IgD-negative memory B cell (primary cell): ENCODE measurements around the gene ARHGAP22. TPM values are rescaled to one million over a fixed set of nuclear protein-coding genes. Genes with fewer than 3 reads are reported as not detected.
A peak's percentile ranks its signal among the peaks of the same experiment; 100 is the strongest.

Experiments
- H3K27ac Mint-ChIP-seq, 3 donors: one replicate each; pipeline ENCODE4 v1.8.0; 2020 to 2022; ENCODE audit warnings: mild to moderate bottlenecking in 3 of 3, mixed read lengths in 3 of 3, moderate library complexity in 1 of 3
- H3K27me3 Mint-ChIP-seq: one replicate; pipeline ENCODE4 v1.8.0; 2021; ENCODE audit warnings: mixed read lengths
- H3K36me3 Mint-ChIP-seq: one replicate; pipeline ENCODE4 v1.8.0; 2020; ENCODE audit warnings: mild to moderate bottlenecking, mixed read lengths
- H3K4me1 Mint-ChIP-seq, 3 donors: one replicate each; pipeline ENCODE4 v1.8.0; 2020 to 2022; ENCODE audit warnings: mixed read lengths in 3 of 3, mild to moderate bottlenecking in 1 of 3
- H3K4me3 Mint-ChIP-seq, 4 donors: one replicate each; pipeline ENCODE4 v1.8.0; 2020 to 2022; ENCODE audit warnings: mild to moderate bottlenecking in 4 of 4, mixed read lengths in 4 of 4, moderate library complexity in 3 of 4
- H3K9me3 Mint-ChIP-seq, 3 donors: one replicate each; pipeline ENCODE4 v1.8.0; 2020 to 2021; ENCODE audit warnings: mixed read lengths in 3 of 3, mild to moderate bottlenecking in 1 of 3
- polyA plus RNA-seq: library from polyadenylated mRNA; unstranded; fragments of 300-500 nt; fragmentation: Illumina TruSeq; gene quantifications from one replicate; pipeline ENCODE4 v1.2.3, GENCODE V29; 2021

The ARHGAP22 gene
- polyA plus RNA-seq, 1 donor from 2014 or later: 0.64 TPM

DNA sequence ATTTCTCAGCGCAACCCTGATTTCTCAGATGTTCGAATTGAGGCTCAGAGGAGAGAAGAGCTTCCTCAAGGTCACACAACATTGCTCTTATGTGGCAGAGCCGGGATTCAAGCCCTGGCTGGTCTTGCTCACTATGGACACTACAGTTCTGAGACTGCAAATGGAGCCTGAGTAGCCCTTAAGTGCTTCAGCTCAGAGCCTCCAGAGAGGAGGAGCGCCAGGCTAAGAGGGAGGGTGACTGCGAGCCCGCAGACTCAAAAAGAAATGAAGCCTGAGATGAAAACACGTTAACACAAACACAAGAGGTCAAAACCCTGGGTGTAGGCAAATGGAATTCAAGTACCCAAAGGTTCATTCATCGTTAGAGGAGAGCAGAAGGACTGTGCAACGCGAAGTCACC is 13.9 kb downstream of the ARHGAP22 start:
- no peak overlapping the region for H3K4me3 Mint-ChIP-seq
- no peak overlapping the region for H3K27ac Mint-ChIP-seq
- H3K36me3 Mint-ChIP-seq: peaks cover 6% of the 10 kb centered on the region
- peaks cover 5% of the 10 kb centered on the region for H3K27me3 Mint-ChIP-seq
- H3K4me1 Mint-ChIP-seq: no peaks in the 10 kb centered on the region
- no peaks in the 10 kb centered on the region for H3K9me3 Mint-ChIP-seq

DNA sequence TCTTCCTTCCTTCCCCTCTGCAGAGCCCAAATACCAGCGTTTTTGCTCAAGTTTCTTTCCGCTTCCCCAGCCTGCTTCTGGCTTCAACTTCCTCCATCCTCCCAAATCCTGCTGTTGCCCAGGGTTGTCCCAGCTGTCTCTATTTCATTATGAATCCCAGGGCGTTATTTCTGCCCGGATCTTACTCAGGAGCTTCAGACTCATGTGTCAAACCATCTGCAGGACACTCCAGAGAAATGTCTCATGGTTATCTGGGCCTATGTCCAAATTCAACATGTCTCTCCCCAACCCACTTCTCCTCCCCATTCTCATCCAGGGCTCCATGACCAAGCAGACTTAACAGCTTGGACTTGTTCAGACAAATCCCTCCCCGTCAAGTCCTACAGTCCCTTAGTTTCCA is 15.6 kb downstream of the ARHGAP22 start:
- Mint-ChIP-seq H3K36me3 (peaks cover 4% of the 10 kb centered on the region), H3K4me1 (peaks cover 0 to 7% (median 4%) of the 10 kb centered on the region in 3 donors), H3K27ac (peak overlapping the region in 1 of 3 donors; percentile 37), H3K4me3 (no peak overlapping the region), H3K9me3 (peaks cover 0 to 3% (median 0%) of the 10 kb centered on the region in 3 donors), H3K27me3 (peaks cover 1% of the 10 kb centered on the region)

DNA sequence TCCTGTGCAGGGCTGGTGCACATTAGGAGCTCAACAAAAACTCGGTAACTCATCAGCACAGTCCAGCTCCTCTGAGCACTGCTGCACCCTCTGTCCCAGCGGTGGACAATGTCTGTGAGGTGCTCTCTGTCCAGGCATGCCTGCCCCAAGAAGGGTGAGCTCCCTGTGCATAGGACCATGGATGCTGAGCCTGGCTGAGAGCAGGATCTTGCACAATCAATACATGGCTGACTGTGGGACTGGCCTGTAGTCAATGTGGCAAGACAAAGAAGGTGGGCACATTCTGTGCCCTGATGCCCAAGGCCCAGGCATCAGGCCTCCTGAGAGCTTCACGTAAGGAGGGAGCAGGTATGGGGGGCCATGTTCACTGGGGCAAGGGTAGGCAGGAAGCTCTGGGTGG is 17.1 kb downstream of the ARHGAP22 start:
- Mint-ChIP-seq H3K27me3 (peaks cover 1% of the 10 kb centered on the region), H3K36me3 (no peaks in the 10 kb centered on the region), H3K9me3 (peaks cover 0 to 3% (median 0%) of the 10 kb centered on the region in 3 donors), H3K4me1 (peaks cover 0 to 10% (median 4%) of the 10 kb centered on the region in 3 donors), H3K4me3 (no peak overlapping the region), H3K27ac (no peak overlapping the region)

DNA sequence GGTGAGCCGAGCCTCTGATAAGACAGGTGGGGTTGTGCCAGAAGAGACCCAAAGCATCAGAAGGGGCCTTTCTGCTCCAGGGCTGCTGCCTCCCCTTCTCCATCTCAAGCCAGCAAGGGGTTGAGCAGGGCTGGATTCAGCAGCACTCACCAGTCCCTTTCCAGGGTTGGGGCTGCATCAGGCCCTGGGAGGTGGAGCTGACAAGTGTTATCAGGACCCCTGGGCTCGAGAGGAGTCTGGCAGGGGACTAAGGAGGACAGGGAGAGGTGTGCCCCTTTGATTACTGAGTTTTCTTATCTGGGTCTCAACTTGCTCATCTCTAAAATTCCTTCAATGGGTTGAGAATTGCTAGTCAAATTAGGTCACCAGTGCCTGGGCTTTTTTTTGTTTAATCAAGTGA is 17.8 kb downstream of the ARHGAP22 start:
- no peaks in the 10 kb centered on the region for H3K36me3 Mint-ChIP-seq
- H3K9me3 Mint-ChIP-seq: peaks cover 0 to 3% (median 0%) of the 10 kb centered on the region in 3 donors
- peak overlapping the region in 1 of 3 donors; percentile 6 for H3K27ac Mint-ChIP-seq
- peaks cover 0 to 12% (median 4%) of the 10 kb centered on the region in 3 donors for H3K4me1 Mint-ChIP-seq
- H3K27me3 Mint-ChIP-seq: peaks cover 1% of the 10 kb centered on the region
- no peak overlapping the region for H3K4me3 Mint-ChIP-seq

DNA sequence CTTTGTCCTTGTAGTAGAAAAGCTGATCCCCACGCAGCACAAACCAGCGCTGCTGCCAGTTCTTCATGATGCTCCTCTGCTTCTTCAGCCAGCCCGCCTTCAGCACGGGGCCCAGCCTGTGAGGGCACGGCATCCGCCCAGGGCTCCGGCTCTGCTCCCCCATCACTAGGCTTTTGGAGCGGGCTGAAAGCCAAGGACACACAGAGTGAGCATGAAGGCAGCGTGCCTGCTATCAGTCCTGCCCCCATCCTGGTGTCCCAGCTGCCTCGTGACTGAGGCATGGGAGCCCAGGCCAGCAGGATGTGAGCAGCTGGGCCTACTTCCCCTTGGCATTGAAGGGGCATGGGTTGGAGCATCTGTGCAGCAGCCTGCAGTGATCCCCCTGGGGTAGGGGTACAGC is 21.9 kb downstream of the ARHGAP22 start:
- H3K27ac Mint-ChIP-seq: no peak overlapping the region
- no peak overlapping the region for H3K4me3 Mint-ChIP-seq
- peaks cover 0 to 3% (median 0%) of the 10 kb centered on the region in 3 donors for H3K9me3 Mint-ChIP-seq
- peaks cover 11 to 33% (median 14%) of the 10 kb centered on the region in 3 donors for H3K4me1 Mint-ChIP-seq
- no peaks in the 10 kb centered on the region for H3K27me3 Mint-ChIP-seq
- H3K36me3 Mint-ChIP-seq: peaks cover 2% of the 10 kb centered on the region

DNA sequence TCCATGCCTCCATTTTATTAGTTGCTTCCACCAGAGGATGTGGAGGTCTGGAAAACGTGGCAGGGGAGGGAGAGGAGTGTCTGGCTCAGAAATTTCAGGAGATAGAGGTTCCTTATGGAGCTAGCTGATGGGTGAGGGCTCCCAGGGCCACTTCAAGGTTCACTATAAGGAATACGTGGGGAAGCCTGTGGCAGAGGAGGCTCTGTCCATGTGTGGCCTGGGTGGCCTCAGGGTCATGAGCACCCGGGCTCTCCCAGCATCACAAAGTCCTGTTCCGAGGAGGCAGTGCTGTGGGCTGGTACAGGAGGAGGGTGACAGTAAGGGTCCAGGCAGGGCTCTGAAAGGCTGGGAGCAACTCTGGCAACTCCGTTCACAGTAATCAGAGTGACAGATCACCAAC is 24.6 kb downstream of the ARHGAP22 start:
- Mint-ChIP-seq H3K27me3 (no peaks in the 10 kb centered on the region), H3K36me3 (peaks cover 3% of the 10 kb centered on the region), H3K9me3 (peaks cover 0 to under 1% (median 0%) of the 10 kb centered on the region in 3 donors), H3K4me1 (peaks cover 24 to 47% (median 26%) of the 10 kb centered on the region in 3 donors), H3K27ac (no peak overlapping the region), H3K4me3 (no peak overlapping the region)

DNA sequence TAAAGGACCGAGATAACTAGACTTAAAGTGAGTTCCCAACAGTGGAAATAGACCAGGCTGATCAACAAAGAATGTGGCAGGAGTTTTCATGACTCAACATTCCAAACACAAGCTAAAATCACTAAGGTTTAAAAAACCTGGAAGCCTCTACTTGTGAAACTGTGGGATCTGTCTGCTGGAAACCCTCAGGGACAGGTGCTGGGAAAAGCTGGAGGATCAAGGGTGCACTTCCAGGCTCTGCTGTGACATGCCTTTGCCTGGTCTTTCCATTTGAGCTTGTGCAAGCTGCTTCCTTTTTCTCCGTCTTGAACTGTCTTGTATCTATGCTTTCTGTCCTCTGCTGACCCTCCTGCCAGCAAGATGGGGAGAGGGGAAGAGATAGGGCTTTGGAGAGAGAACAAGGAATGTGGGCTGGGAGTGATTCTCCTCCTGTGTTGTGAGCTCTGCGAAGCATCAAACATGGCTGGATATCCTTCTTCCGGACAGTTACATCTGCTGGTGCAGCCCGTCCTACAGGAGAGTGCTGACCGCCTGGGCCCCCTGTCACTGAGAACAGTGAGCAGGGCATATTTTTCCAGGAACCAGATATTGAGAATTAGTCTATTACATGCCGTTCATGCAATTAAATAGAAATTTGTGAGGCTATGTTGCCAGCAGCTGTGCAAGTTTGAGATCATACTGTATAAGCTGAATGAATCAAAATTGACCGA is 25.5 kb downstream of the ARHGAP22 start:
- peaks cover 3% of the 10 kb centered on the region for H3K36me3 Mint-ChIP-seq
- H3K27ac Mint-ChIP-seq: peak overlapping the region in 2 of 3 donors; percentile 12 to 78
- H3K9me3 Mint-ChIP-seq: no peaks in the 10 kb centered on the region
- no peak overlapping the region for H3K4me3 Mint-ChIP-seq
- H3K4me1 Mint-ChIP-seq: peaks cover 30 to 54% (median 34%) of the 10 kb centered on the region in 3 donors
- no peaks in the 10 kb centered on the region for H3K27me3 Mint-ChIP-seq

DNA sequence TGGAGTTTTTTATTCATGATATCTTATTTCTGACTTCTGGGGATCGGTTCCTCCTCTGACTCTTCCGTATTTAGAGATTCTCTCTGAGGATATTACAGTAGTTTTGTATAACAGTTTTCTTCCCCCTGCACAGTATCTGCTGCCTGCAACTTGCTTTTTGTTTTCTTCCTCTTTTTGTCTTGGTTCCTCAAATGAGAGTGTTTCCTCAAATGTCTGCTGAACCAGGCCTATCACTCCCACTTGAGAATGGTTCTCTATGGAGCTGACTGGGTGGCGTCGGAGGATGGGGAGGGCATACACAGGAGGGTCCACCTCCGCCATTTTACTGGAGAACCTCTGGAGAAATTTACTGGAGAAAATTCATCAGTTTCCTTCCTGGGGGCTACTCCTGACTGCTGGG is 27.7 kb downstream of the ARHGAP22 start:
- H3K4me3 Mint-ChIP-seq: peak overlapping the region in 3 of 4 donors; percentile 6 to 58 (median 30)
- no peaks in the 10 kb centered on the region for H3K27me3 Mint-ChIP-seq
- H3K27ac Mint-ChIP-seq: peak overlapping the region; percentile 21 to 87 (median 23)
- H3K9me3 Mint-ChIP-seq: no peaks in the 10 kb centered on the region
- H3K4me1 Mint-ChIP-seq: peaks cover 47 to 72% (median 48%) of the 10 kb centered on the region in 3 donors
- peaks cover 3% of the 10 kb centered on the region for H3K36me3 Mint-ChIP-seq

DNA sequence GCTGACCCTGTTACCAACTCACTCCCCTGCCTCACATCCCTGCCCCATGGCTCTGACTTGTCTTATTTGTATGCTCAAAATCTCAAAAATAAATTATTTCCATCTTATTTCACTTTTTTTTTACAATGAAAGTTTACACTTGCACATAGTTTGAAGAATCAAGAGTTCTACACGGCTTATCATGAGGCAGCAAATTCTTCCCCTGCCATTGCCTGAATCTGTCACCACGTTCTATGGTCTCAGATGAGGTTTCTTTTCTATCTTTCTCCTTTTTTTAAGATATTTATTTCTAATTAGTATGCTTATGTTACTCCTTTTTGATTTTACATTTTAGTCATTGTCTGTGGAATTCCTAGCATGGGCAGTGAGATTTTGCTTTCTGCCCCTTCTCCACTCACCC is 28.4 kb downstream of the ARHGAP22 start:
- H3K9me3 Mint-ChIP-seq: no peaks in the 10 kb centered on the region
- H3K4me1 Mint-ChIP-seq: peaks cover 52 to 74% (median 53%) of the 10 kb centered on the region in 3 donors
- H3K27ac Mint-ChIP-seq: peak overlapping the region in 1 of 3 donors; percentile 21
- no peaks in the 10 kb centered on the region for H3K27me3 Mint-ChIP-seq
- no peak overlapping the region for H3K4me3 Mint-ChIP-seq
- H3K36me3 Mint-ChIP-seq: peaks cover 3% of the 10 kb centered on the region

DNA sequence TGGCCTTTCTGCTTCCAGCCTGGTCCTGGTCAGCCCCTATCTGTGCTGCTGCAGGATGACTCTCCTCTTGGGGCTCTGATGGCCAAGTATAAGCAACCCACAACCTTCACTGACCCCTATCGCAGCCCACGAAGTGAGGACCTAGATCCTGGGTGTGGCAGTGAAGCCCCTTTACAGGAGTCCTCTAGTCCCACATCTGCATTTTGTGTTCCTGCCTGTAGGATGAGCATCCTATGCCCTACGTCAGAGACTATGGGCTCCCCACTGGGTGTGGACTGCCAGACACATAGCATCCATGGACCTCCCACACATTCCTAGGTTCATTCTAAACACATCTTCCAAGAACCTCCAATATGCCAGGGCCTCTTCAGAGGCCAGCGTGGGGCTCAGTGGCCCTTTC is 29.0 kb downstream of the ARHGAP22 start:
- peak overlapping the region in 1 of 3 donors; percentile 57 for H3K27ac Mint-ChIP-seq
- peak overlapping the region in 1 of 4 donors; percentile 59 for H3K4me3 Mint-ChIP-seq

DNA sequence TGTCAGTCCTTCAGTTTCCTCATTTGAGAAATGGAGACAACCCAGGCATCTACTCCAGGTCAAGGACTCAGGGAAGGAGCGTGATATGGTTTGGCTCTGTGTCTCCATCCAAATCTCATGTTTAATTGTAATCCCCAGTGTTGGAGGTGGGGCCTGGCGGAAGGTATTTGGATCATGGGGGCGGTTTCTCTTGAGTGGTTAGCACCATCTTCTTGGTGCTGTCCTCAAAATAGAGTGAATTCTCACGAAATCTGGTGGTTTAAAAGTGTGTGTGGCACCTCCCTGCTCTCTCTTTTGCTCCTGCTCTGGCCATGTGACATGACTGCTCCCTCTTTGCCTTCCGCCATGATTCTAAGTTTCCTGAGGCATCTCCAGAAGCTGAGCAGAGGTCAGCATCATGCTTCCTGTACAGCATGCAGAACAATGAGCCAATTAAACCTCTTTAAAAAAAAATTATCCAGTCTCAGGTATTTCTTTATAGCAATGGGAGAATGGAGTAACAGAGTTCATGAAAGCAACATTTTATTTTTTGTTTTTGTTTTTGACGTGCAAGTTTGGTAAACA is 30.0 kb downstream of the ARHGAP22 start:
- H3K4me3 Mint-ChIP-seq: peak overlapping the region; percentile 63 to 84 (median 66)
- H3K27ac Mint-ChIP-seq: peak overlapping the region; percentile 57 to 94 (median 64)
- H3K27me3 Mint-ChIP-seq: no peaks in the 10 kb centered on the region
- H3K9me3 Mint-ChIP-seq: no peaks in the 10 kb centered on the region
- peaks cover 54 to 79% (median 56%) of the 10 kb centered on the region in 3 donors for H3K4me1 Mint-ChIP-seq
- peaks cover 1% of the 10 kb centered on the region for H3K36me3 Mint-ChIP-seq

More for the DNA sequence above, 29.0 kb downstream of the ARHGAP22 start:
- peaks cover 54 to 79% (median 56%) of the 10 kb centered on the region in 3 donors for H3K4me1 Mint-ChIP-seq
- H3K36me3 Mint-ChIP-seq: peaks cover 3% of the 10 kb centered on the region
- H3K27me3 Mint-ChIP-seq: no peaks in the 10 kb centered on the region
- H3K9me3 Mint-ChIP-seq: no peaks in the 10 kb centered on the region

DNA sequence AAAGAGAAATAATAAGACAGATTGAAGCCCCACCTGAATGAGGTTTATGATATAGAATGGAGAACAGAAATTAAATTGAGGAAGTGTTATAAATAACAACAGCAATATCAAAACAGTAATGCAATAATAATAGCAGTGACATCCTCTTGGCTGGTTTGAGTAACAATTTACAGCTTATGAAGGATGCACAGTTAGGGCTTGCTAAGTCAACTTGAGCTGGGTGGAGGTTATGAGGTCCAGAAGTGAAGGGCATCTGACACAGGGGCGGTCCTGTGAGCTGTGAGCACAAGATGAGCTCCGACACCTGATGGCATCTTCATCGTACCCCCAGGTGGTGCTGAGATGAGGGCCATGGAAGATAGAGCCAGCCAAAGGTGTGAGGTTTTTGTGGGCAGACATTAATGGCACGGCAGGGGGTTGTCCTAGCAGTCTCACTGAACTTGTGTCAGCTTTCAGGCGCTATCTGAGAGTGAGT is 30.5 kb downstream of the ARHGAP22 start:
- Mint-ChIP-seq H3K36me3 (peaks cover 1% of the 10 kb centered on the region), H3K4me3 (peak overlapping the region; percentile 63 to 84 (median 66)), H3K4me1 (peaks cover 53 to 75% (median 57%) of the 10 kb centered on the region in 3 donors), H3K27me3 (no peaks in the 10 kb centered on the region), H3K27ac (peak overlapping the region; percentile 57 to 94 (median 64)), H3K9me3 (no peaks in the 10 kb centered on the region)

DNA sequence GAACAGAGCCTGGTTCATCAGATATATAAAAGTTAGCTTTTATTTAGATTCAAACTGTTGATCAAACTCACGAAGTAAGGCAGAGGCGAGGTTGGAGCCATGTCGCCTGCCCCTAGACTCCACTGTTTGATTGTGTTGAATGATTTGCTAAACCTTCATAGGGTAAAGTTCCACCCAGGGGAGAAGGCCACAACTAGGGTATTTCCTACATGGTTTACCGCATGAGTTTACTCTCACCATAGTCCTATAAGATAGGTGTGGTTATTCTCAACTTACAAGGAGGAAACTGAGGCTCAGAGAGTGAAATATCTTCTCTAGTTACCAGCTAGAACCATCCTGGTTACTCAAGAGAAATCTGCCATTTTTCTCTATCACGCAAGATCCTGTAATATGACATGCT is 31.8 kb downstream of the ARHGAP22 start:
- H3K4me3 Mint-ChIP-seq: peak overlapping the region in 2 of 4 donors; percentile 55 to 59
- H3K27me3 Mint-ChIP-seq: no peaks in the 10 kb centered on the region
- H3K9me3 Mint-ChIP-seq: no peaks in the 10 kb centered on the region
- peaks cover 46 to 64% (median 48%) of the 10 kb centered on the region in 3 donors for H3K4me1 Mint-ChIP-seq
- H3K36me3 Mint-ChIP-seq: peaks cover 1% of the 10 kb centered on the region
- peak overlapping the region in 1 of 3 donors; percentile 1 for H3K27ac Mint-ChIP-seq

DNA sequence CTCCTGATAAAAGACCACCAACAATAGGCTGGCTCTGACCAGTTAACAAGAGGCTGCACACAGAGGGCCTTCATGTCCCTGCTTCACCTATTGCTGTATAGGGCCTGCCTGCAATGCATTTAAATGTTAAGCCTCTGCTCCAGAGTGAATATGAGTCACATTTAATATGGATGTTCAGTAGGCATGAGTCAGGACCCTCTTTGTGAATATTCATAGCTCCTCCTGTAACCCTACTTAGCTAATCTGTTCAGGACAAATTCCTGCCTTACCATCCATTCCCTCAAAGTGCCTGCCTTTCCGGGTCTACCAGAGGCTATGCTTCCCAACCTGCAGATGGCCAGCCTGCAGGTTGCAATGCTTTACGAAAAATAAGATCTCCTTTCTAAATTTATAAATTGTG is 32.5 kb downstream of the ARHGAP22 start:
- H3K9me3 Mint-ChIP-seq: no peaks in the 10 kb centered on the region

DNA sequence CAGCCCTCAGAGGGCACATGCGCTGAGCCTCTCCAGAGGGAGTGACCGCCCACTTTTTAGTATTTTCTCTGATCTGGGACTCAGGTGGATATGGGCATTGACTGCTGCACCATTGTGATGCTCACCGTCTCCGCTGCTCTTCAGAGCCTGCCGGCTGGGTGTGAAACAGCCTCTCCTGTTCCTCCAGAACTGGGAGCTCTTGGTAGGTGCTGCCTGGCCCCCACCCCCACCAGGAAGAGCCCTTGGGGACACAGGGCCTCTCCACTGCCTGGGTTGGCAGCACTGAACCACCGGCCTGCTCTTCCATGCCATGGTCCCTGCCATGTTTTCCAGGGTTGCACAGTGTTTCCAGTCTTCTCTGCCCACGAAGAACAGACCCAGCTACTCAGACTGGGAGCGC is 36.3 kb downstream of the ARHGAP22 start:
- no peak overlapping the region for H3K4me3 Mint-ChIP-seq
- H3K36me3 Mint-ChIP-seq: no peaks in the 10 kb centered on the region
- H3K27me3 Mint-ChIP-seq: no peaks in the 10 kb centered on the region
- H3K9me3 Mint-ChIP-seq: no peaks in the 10 kb centered on the region
- H3K27ac Mint-ChIP-seq: no peak overlapping the region
- H3K4me1 Mint-ChIP-seq: peaks cover 17 to 27% (median 22%) of the 10 kb centered on the region in 3 donors

More for the DNA sequence above, 32.5 kb downstream of the ARHGAP22 start:
- H3K4me1 Mint-ChIP-seq: peaks cover 44 to 62% (median 48%) of the 10 kb centered on the region in 3 donors
- H3K27me3 Mint-ChIP-seq: no peaks in the 10 kb centered on the region
- H3K27ac Mint-ChIP-seq: no peak overlapping the region
- H3K4me3 Mint-ChIP-seq: no peak overlapping the region
- peaks cover 1% of the 10 kb centered on the region for H3K36me3 Mint-ChIP-seq
